GM12878 (cell line): ENCODE data around the gene RNF32. TPM values are rescaled to one million over a fixed set of nuclear protein-coding genes. Genes with fewer than 3 reads are reported as not detected.

Experiments used
- ATAC-seq: fragments of 200-7000 bp; cut with Tn5 transposase; 3 replicates; pipeline ENCODE4 v1.9.1; 2020; ENCODE audit warnings: mild to moderate bottlenecking, moderate library complexity
- BruUV-seq: library from RNA; stranded (reverse); fragments of 400-500 nt; replicated peaks from 2 replicates; lab custom pipeline; 2021; lab: Mats Ljungman, UMichigan
- CTCF ChIA-PET: fragments of 300-600 bp; sonication (Branson Sonifier 250); formaldehyde crosslinking; extraction: SDS; loops from one replicate; lab custom pipeline; 2021; ENCODE audit warnings: inconsistent platforms; lab: Yijun Ruan, JAX
- POLR2A ChIA-PET: fragments of 350-600 bp; formaldehyde crosslinking; extraction: SDS; loops from one replicate; lab custom pipeline; 2021; ENCODE audit warnings: inconsistent platforms; lab: Charles Lee
- RAD21 ChIA-PET: fragments of 300-600 bp; sonication (Branson Sonifier 250); formaldehyde crosslinking; loops from one replicate; lab custom pipeline; 2023; ENCODE audit warnings: antibody characterized with exemption; ENCODE audit not compliant: unreplicated experiment; lab: Charles Lee
- SMC1A ChIA-PET: fragments of 300-600 bp; sonication (Branson Sonifier 250); formaldehyde crosslinking; loops from one replicate; lab custom pipeline; 2023; ENCODE audit not compliant: unreplicated experiment, uncharacterized antibody; lab: Charles Lee
- DNase-seq: peaks from one replicate; pipeline ENCODE4 v3.0.0-alpha.2; 2011; ENCODE audit warnings: low read depth, low spot score
- FAIRE-seq: peaks from 3 replicates; lab custom pipeline; 2011; peaks lifted over from hg19 to GRCh38; lab: Jason Lieb, UNC
- H2AFZ ChIP-seq: 2 replicates; pipeline ENCODE4 v1.6.0; 2011; ENCODE audit warnings: low read depth, low read length, control low read depth; ENCODE audit not compliant: control insufficient read depth
- H3K27ac ChIP-seq: 2 replicates; pipeline ENCODE4 v1.5.1; 2011; ENCODE audit warnings: control low read depth; ENCODE audit not compliant: control insufficient read depth, insufficient read depth
- H3K27me3 ChIP-seq, 2 experiments: replicated peaks in 1 of 2; 2 replicates each; pipeline versions ENCODE4 v1.6.0 to v1.6.1; 2011; ENCODE audit warnings: low read length in 1 of 2; ENCODE audit not compliant: control insufficient read depth in 2 of 2, insufficient read depth in 2 of 2
- H3K36me3 ChIP-seq, 2 experiments: 2 replicates each; pipeline ENCODE4 v1.5.1; 2011; ENCODE audit warnings: low read length in 1 of 2; ENCODE audit not compliant: control insufficient read depth in 2 of 2, insufficient read depth in 2 of 2
- H3K4me1 ChIP-seq: 2 replicates; pipeline ENCODE4 v1.6.1; 2011; ENCODE audit warnings: mild to moderate bottlenecking, low read length, moderate library complexity, mixed read lengths; ENCODE audit not compliant: control insufficient read depth, insufficient read depth
- H3K4me2 ChIP-seq: 2 replicates; pipeline ENCODE4 v1.6.0; 2011; ENCODE audit warnings: control low read depth; ENCODE audit not compliant: control insufficient read depth, insufficient read depth
- H3K4me3 ChIP-seq: fragments of 200-600 bp; sonication (generic); 2 replicates; pipeline ENCODE4 v1.5.1; 2016
- H3K79me2 ChIP-seq: 2 replicates; pipeline ENCODE4 v1.6.0; 2011; ENCODE audit warnings: low read length; ENCODE audit not compliant: control insufficient read depth, insufficient read depth
- H3K9ac ChIP-seq: 2 replicates; pipeline ENCODE4 v1.8.0; 2011; ENCODE audit warnings: low read length, control low read depth, mixed read lengths; ENCODE audit not compliant: control insufficient read depth, insufficient read depth
- H3K9me3 ChIP-seq: replicated peaks from 3 replicates; pipeline ENCODE4 v1.5.1; 2011; ENCODE audit warnings: mild to moderate bottlenecking, low read length; ENCODE audit not compliant: control insufficient read depth, insufficient read depth
- H4K20me1 ChIP-seq: 2 replicates; pipeline ENCODE4 v1.6.0; 2011; ENCODE audit not compliant: control insufficient read depth, insufficient read depth
- BACH1 ChIP-seq: fragments of 450-650 bp; IDR thresholded peaks from 2 replicates; pipeline ENCODE4 v1.6.1; 2017; ENCODE audit warnings: mild to moderate bottlenecking, borderline replicate concordance
- BHLHE40 ChIP-seq, 2 experiments: fragments of 450-650 bp in 1 of 2; IDR thresholded peaks; 2 replicates each; pipeline ENCODE4 v1.6.1; 2011 to 2017; ENCODE audit warnings: low read depth in 2 of 2, borderline replicate concordance in 1 of 2, improper control_type of control experiment in 1 of 2, low read length in 1 of 2, mild to moderate bottlenecking in 1 of 2
- CHD1 ChIP-seq: IDR thresholded peaks from 2 replicates; pipeline ENCODE4 v1.6.1; 2012; ENCODE audit warnings: low read depth, low read length, improper control_type of control experiment
- DPF2 ChIP-seq: fragments of 450-650 bp; IDR thresholded peaks from 2 replicates; pipeline ENCODE4 v1.6.1; 2017; ENCODE audit warnings: mild to moderate bottlenecking
- IKZF1 ChIP-seq: fragments of 450-650 bp; conservative IDR thresholded peaks from 2 replicates; pipeline ENCODE4 v1.6.1; 2017; ENCODE audit warnings: antibody characterized with exemption, mild to moderate bottlenecking
- MTA2 ChIP-seq: fragments of 450-650 bp; IDR thresholded peaks from 2 replicates; pipeline ENCODE4 v1.6.1; 2016; ENCODE audit warnings: low read depth, mild to moderate bottlenecking, moderate library complexity
- RELB ChIP-seq: fragments of 450-650 bp; IDR thresholded peaks from 2 replicates; pipeline ENCODE4 v1.6.1; 2017; ENCODE audit warnings: low read depth, mild to moderate bottlenecking, moderate library complexity
- YY1 ChIP-seq: IDR thresholded peaks from 2 replicates; pipeline ENCODE4 v1.6.1; 2011; ENCODE audit warnings: low read depth, mild to moderate bottlenecking, low read length
- ZBTB11 ChIP-seq: fragments of 450-650 bp; formaldehyde crosslinking; IDR thresholded peaks from 2 replicates; pipeline ENCODE4 v1.5.0; 2022; ENCODE audit warnings: mild to moderate bottlenecking, missing genetic modification characterization
- ZNF687 ChIP-seq: fragments of 450-650 bp; IDR thresholded peaks from 2 replicates; pipeline ENCODE4 v1.6.1; 2017; ENCODE audit warnings: mild to moderate bottlenecking, moderate library complexity
- WGBS: methylation state at CpG from one replicate; pipeline ENCODE4 v1.1.6; 2016; ENCODE audit warnings: low lambda C conversion rate; ENCODE audit not compliant: insufficient replicate concordance, insufficient coverage; ENCODE audit errors: missing lambda C conversion rate; 5-methylcytosine and 5-hydroxymethylcytosine counted together
- in situ Hi-C: fragments of 300-500 bp; cut with MboI; formaldehyde crosslinking; loops from 9 replicates; pipeline ENCODE4 v1.14.3; 2018; ENCODE audit warnings: mixed read lengths
- intact Hi-C: fragments of 100-400 bp; cut with micrococcal nuclease; formaldehyde crosslinking; loops from one replicate; pipeline ENCODE4 v1.14.2; 2022; ENCODE audit not compliant: unreplicated experiment
- polyA plus RNA-seq, 11 experiments: library from polyadenylated mRNA; depleted of rRNA in 4 of 11; unstranded in 6 of 11; stranded (reverse) in 5 of 11; fragments of >200 nt; fragmentation: Nextera tagmentation in 4 of 11; fragmentation: Illumina TruSeq in 1 of 11; extraction: Ambion mirVana in 4 of 11; extraction: Trizol in 1 of 11; gene quantifications; 1 replicate in 1 of 11; 2 replicates in 10 of 11; pipeline versions ENCODE4 v1.2.1 to v1.2.3, GENCODE V29; 2011 to 2016; ENCODE audit warnings: inconsistent platforms in 2 of 11, missing spikeins in 2 of 11, low read depth in 1 of 11
- total RNA-seq, 4 experiments: library from RNA; depleted of rRNA in 3 of 4; stranded (reverse); fragments of >200 nt in 3 of 4; fragmentation: Illumina TruSeq in 1 of 4; extraction: Trizol in 1 of 4; gene quantifications; 2 replicates each; pipeline versions ENCODE4 v1.2.1 to v1.2.3, GENCODE V29; 2013 to 2021

The RNF32 gene
- total and polyA plus RNA-seq, 10 of the 15 experiments (the other 5 are each of a cell fraction or from before 2014, with no cell fraction given): 2.5 to 7.2 (median 3.7) TPM

- peak overlapping the region; percentile 7; the same call in 1 of the 2 replicates for H3K4me2 ChIP-seq
- no peak overlapping the region for H3K27ac ChIP-seq
- 38% methylated on average over 10 of the region's 10 CpGs for WGBS
- no peak overlapping the region for H3K9ac ChIP-seq
- ChIA-PET RAD21 (interaction anchor here (0.8 to 1.9 kb wide), 3 partner anchors 33 to 41 kb away, joined by 3 to 4 read pairs (median 3); no protein-coding TSS in a partner anchor), CTCF (interaction anchor here (1.0 to 1.3 kb wide), 2 partner anchors 18 to 98 kb away, joined by 3 to 5 read pairs; no protein-coding TSS in a partner anchor), POLR2A (no interaction called here), SMC1A (interaction anchor here (0.6 to 2.3 kb wide), 5 partner anchors 10 to 335 kb away, joined by 3 to 8 read pairs (median 3); no protein-coding TSS in a partner anchor)
- in situ Hi-C loops: no loop called here
- H4K20me1 ChIP-seq: no peaks in the 10 kb centered on the region
- H3K79me2 ChIP-seq: no peaks in the 10 kb centered on the region
- ATAC-seq: peak; percentile 86
- peak; percentile 7 for FAIRE-seq
- H3K4me1 ChIP-seq: peaks cover 3% of the 10 kb centered on the region
- intact Hi-C loops: loop anchor here (5.0 kb wide), 1 partner anchor 66 kb away; no protein-coding TSS in a partner anchor
- H2AFZ ChIP-seq: no peak overlapping the region
- no peaks in the 10 kb centered on the region for H3K36me3 ChIP-seq
- no TSS peak for BruUV-seq
- H3K9me3 ChIP-seq: no peaks in the 10 kb centered on the region
- no peak overlapping the region for H3K4me3 ChIP-seq
- H3K27me3 ChIP-seq: no peaks in the 10 kb centered on the region
- DNase-seq: peak; percentile 55
- TF ChIP-seq YY1 (0 out of 2 replicates have a peak, but pooled peaks have one; percentile 15), BACH1 (no peak), CHD1 (no peak), RELB (peak; percentile 45; the same call in 1 of the 2 replicates), ZBTB11 (no peak), IKZF1 (0 out of 2 replicates have a peak, but pooled peaks have one; percentile 26), MTA2 (0 out of 2 replicates have a peak, but pooled peaks have one; percentile 15), ZNF687 (peak; percentile 60; the same call in 1 of the 2 replicates), BHLHE40 (IDR thresholded peaks at IDR 0.05; ENCODE audit: borderline replicate concordance in 1 of 2, low read depth in 2 of 2, low read length in 1 of 2) (peak in 1 of 2 experiments; percentile 42; a peak in 1 of 4 replicates), DPF2 (0 out of 2 replicates have a peak, but pooled peaks have one; percentile 39)
Measured at GRCh38 chr7:156612930-156613329, 27.6 kb upstream of the RNF32 start.
